Mucosa of stomach (tissue), 1 donor: ENCODE data around the gene CBFA2T3.

ENCODE experiments used
- H3K27me3 ChIP-seq: one replicate; pipeline ENCODE4 v1.7.0; 2013; ENCODE audit warnings: mild to moderate bottlenecking, low read length; ENCODE audit not compliant: control insufficient read depth, insufficient read depth
- H3K36me3 ChIP-seq: one replicate; pipeline ENCODE4 v1.7.0; 2013; ENCODE audit warnings: low read length; ENCODE audit not compliant: control insufficient read depth, insufficient read depth
- H3K4me1 ChIP-seq: one replicate; pipeline ENCODE4 v1.7.0; 2013; ENCODE audit warnings: mild to moderate bottlenecking, low read length; ENCODE audit not compliant: control insufficient read depth, insufficient read depth
- H3K4me3 ChIP-seq: one replicate; pipeline ENCODE4 v1.7.0; 2013; ENCODE audit warnings: low read length
- H3K9ac ChIP-seq: one replicate; pipeline ENCODE4 v1.7.0; 2013; ENCODE audit warnings: mild to moderate bottlenecking, low read length, moderate library complexity
- H3K9me3 ChIP-seq: one replicate; pipeline ENCODE4 v1.7.0; 2013; ENCODE audit warnings: mild to moderate bottlenecking, low read length, moderate library complexity; ENCODE audit not compliant: control insufficient read depth
- donor health status: Pancreatic carcinoma.

CBFA2T3 gene

DNA sequence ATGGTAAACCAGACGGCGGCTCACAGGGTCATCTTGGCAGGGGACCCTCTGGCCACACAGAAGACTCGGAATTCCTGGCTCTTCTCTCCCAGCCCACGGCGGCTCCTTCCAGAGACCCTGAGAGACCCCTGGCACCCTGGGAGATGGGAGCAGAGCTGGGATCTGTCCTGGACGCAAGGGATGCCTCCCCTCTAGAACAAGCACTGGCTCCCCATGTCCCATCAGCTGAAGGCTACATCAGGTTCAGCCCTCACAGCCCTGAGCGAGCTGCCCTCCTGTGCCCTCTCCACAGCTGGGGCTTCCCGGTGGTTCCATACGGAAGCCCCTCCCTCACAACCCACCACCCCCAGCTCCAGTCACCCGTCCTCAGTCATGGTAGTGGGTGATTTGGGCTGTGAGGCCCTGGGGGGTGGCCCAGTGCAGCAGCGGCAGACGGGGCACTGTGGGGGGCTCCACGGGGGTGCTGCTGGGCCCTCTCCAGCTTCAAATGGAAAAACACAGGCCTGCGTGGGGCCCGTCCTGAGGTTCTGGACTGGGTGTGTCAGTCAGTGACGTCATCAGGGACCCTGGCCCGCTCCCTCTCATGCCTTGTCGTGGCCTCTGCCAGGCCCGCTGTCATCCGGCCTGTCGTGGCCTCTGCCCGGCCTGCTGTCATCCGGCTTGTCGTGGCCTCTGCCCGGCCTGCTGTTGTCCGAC lies 13.0 kb upstream of the CBFA2T3 start:
- peaks cover 23% of the 10 kb centered on the region for H3K27me3 ChIP-seq
- no peaks in the 10 kb centered on the region for H3K9me3 ChIP-seq
- H3K9ac ChIP-seq = no peak overlapping the region
- no peaks in the 10 kb centered on the region for H3K36me3 ChIP-seq
- H3K4me1 ChIP-seq = no peaks in the 10 kb centered on the region
- no peak overlapping the region for H3K4me3 ChIP-seq

DNA sequence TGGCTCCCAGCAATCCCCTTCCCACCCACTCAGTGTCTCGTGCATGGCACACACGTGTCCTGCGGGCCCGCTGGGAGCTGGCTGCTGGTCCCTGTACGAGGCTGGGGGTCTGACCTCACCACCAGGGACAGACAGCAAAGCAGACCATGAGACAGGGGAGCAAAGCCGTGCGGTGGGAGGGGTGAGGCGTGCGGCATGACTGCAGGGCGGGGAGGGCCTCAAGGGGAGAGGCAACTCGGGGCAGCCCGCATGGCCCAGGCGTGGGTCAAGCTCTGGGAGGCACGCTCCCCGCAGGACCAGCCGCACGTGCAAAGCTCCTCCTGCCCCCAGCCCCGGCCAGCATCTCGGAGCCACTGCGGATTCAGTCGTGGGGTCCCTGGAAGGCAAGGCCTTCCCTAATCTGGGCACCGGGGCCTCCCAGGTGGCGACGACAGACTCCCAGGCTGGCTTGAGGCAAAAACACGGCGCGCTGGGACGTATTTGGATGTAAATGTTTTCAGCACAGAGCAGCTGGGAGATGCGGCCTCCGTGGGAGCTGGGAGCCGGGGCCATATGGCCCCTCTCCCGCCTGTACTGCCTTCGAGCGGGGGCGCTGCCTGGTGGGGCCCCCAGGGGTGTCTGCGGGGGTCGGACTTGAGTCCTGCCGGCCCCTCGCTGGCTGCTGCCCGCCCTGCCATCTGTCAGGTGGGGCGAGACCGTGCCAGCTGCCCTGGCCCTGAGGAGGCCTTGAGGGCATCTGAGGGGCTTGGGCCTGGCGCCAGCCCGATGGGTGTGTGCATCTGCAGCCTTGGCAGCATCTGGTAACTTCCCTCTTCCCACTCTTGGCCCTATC lies 12.2 kb upstream of the CBFA2T3 start:
- H3K4me3 ChIP-seq = no peak overlapping the region
- no peaks in the 10 kb centered on the region for H3K4me1 ChIP-seq
- H3K36me3 ChIP-seq = no peaks in the 10 kb centered on the region
- H3K9ac ChIP-seq = no peak overlapping the region
- H3K9me3 ChIP-seq = no peaks in the 10 kb centered on the region
- H3K27me3 ChIP-seq = peaks cover 21% of the 10 kb centered on the region

DNA sequence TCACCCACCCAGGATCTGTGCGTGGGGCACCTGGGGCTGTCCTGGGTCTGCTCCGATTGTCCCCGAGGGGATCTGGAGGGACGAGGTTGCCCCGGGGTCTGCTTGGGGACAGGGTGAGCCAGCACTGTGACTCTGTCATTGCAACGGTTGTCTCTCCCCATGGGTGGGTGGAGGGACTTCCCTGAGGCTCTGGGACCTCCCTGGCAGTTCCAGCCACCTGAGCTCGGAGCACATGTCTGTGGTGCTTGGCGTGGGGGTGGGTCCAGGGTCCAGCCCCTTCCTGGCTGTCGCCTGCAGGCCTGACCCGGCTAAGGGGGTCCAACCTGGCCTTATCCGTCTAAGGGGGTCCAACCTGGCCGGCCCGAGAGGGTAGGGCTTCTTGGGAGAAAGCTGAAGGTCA lies 8.5 kb upstream of the CBFA2T3 start:
- H3K36me3 ChIP-seq = no peaks in the 10 kb centered on the region
- H3K4me1 ChIP-seq = no peaks in the 10 kb centered on the region
- H3K9ac ChIP-seq = no peak overlapping the region
- no peak overlapping the region for H3K4me3 ChIP-seq
- H3K9me3 ChIP-seq = no peaks in the 10 kb centered on the region
- H3K27me3 ChIP-seq = peaks cover 6% of the 10 kb centered on the region

DNA sequence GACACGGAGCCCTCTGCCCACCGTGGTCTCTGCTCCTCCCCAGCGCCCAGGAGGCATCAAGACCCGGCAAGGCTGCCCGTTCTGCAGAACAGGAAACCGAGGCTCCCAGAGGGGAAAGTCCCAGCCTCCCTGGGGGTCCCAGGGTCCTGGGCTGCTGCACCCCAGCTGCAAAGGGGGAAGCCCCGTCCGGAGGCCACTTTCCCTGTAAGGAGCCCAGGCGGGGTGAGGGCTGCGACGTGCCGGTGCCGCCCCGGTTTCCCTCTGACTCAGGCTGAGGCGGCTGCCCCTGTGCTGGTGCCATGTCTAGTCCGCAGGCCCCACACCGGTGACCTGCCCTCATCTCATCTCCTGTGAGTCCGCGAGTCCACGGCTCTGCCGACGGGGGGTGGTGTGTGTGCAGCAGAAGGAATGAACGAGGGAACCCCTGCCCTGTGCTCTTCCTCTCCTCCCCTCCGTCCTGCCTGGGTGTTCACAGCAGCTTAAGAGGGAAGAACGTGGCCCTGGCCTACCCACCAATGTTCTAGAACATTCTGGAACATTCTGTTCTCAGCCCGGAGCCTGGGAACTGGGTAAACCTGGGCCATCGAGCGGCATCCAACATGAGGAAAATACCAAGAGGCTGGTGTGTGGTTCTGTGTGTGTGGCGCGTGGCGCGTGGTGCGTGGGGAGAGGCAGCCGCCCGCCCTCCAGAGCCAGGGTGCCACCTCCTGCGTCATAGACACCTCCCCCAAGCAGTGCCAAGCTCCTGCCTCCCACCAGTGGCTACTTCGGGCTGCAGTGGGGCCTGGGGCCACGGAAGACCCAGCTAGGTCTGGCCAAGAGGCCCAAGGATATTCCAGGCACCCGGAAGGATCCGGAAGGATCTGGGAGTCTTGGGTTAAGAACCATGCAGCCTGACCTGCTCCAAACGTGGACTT lies 7.0 kb upstream of the CBFA2T3 start:
- Histone ChIP-seq H3K9me3 (no peaks in the 10 kb centered on the region), H3K4me3 (no peak overlapping the region), H3K9ac (no peak overlapping the region), H3K27me3 (peaks cover 6% of the 10 kb centered on the region), H3K4me1 (no peaks in the 10 kb centered on the region), H3K36me3 (no peaks in the 10 kb centered on the region)

DNA sequence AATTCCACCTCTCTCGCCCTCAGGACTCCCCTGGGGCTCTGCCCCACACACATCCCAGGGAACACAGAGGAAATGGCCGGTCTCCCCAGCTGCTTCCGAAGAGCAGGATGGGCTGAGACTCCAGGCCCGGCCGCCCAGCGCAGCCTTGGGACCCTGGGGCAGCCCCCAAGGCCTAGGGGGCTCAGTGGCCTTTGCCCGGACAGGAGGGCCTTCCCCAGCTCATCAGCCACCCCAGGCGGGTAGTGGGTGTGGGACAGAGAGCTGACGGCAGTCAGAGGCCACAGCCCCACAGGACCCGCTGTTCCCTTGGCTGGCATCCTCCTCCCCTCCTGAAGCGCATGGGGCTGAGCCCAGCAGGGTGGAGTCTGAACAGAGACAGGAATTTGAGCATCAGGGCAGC lies 6.2 kb upstream of the CBFA2T3 start:
- Histone ChIP-seq H3K9ac (no peak overlapping the region), H3K36me3 (no peaks in the 10 kb centered on the region), H3K9me3 (no peaks in the 10 kb centered on the region), H3K27me3 (peaks cover 6% of the 10 kb centered on the region), H3K4me1 (no peaks in the 10 kb centered on the region), H3K4me3 (no peak overlapping the region)

DNA sequence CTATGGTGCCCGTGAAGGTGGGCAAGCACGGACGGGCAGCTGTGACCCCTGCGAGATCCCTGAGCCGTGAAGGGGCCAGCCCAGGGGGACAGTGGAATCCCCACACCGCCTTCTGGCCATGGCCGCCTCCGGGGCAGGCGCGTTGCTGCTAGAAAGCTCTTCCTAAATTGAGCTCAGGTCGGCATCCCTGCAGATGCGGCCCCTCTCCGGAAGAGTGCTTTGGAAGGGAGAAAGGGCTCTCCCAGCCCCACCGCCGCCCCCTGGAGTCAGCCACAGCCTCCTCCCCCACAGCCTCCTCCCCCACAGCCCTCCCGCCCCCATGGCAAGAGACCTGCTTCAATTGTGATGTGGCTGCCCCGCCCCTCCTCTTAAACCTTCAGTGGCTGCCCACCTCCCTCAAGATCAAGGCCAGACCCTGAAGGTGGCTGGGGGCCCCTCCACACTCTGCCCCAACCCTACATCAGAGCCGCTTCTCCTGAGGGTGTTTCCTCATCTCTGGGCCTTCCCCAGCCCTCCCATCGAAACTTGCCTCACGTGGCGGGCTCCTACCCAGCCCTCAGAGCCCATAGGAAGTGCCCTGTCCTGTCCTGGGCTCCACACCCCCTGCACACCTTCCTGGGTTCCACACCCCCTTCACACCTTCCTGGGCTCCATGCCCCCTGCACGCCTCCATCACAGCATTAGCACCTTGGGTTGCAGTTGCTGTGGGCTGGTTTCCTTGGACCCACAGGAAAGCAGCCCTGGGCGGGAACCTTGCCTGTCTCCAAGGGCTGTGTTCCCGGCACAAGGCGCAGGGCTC lies 5.5 kb upstream of the CBFA2T3 start:
- H3K9ac ChIP-seq = no peak overlapping the region
- H3K36me3 ChIP-seq = no peaks in the 10 kb centered on the region
- H3K27me3 ChIP-seq = peaks cover 6% of the 10 kb centered on the region
- no peaks in the 10 kb centered on the region for H3K4me1 ChIP-seq
- H3K4me3 ChIP-seq = no peak overlapping the region
- H3K9me3 ChIP-seq = no peaks in the 10 kb centered on the region

DNA sequence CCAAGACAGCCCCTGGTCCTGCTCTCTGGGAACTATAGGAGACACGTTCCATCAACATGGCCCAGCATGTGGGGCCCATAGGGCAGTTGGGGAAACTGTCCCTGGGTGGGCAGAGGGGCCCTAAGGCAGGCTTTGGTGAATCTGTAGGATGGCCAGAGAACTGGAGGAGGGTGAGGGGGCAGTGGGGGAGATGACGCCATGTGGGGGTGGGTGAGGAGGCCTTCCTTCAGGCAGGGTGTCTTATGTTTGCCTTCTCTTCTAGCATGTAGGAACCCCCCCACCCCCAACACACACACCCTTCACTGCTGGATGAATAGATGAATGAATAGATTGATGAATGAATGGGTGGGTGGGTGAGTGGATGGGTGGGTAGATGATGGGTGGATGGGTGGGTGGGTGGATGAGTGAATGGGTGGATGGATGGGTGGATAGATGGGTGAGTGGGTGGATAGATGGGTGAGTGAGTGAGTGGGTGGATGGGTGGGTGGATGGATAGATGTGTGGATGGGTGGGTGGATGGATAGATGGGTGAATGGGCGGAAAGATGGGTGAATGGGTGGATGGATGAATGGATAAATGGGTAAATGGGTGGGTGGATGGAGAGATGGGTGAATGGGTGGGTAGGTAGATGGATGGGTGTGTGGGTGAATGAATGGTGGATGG lies 2.5 kb upstream of the CBFA2T3 start:
- Histone ChIP-seq H3K27me3 (peaks cover 10% of the 10 kb centered on the region), H3K36me3 (no peaks in the 10 kb centered on the region), H3K9ac (no peak overlapping the region), H3K4me1 (no peaks in the 10 kb centered on the region), H3K9me3 (no peaks in the 10 kb centered on the region), H3K4me3 (no peak overlapping the region)

DNA sequence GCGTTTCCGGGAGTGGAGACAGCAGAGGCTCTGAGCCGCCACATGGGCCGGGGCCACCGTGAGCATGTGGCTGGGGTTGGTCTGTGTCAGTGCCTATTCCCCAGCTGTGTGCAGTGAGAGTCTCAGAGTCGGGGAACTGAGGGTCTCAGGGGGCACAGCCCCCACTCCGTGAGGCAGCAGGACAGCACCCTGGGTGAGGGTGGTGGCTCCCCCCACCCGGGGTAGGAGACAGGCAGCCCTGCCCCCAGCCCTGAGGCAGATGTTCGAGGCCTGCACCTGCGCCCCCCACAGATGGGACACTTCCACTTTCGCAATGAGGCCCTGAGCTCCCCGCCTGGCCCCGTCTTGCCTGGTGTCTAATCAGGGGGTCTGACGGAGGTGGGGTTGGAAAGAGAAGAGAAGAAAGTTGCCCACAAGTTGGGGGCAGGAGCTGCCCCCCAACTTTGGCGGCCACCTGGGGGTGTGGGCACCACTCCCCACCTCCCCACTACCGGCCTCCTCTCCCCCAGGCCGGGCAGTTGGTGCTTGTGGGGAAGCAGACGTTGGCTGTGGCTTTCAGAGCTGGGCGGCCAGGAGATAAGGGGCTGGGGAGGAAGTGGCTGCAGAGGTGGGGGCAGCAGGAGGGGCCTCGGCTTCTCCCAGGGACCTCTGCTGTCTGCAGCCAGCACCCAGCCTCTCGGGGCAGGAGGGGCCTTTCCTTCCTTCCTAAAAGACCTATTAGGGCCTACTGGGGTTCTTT lies 1.8 kb upstream of the CBFA2T3 start:
- Histone ChIP-seq H3K4me3 (no peak overlapping the region), H3K4me1 (no peaks in the 10 kb centered on the region), H3K36me3 (no peaks in the 10 kb centered on the region), H3K9me3 (no peaks in the 10 kb centered on the region), H3K9ac (no peak overlapping the region), H3K27me3 (peaks cover 11% of the 10 kb centered on the region)

DNA sequence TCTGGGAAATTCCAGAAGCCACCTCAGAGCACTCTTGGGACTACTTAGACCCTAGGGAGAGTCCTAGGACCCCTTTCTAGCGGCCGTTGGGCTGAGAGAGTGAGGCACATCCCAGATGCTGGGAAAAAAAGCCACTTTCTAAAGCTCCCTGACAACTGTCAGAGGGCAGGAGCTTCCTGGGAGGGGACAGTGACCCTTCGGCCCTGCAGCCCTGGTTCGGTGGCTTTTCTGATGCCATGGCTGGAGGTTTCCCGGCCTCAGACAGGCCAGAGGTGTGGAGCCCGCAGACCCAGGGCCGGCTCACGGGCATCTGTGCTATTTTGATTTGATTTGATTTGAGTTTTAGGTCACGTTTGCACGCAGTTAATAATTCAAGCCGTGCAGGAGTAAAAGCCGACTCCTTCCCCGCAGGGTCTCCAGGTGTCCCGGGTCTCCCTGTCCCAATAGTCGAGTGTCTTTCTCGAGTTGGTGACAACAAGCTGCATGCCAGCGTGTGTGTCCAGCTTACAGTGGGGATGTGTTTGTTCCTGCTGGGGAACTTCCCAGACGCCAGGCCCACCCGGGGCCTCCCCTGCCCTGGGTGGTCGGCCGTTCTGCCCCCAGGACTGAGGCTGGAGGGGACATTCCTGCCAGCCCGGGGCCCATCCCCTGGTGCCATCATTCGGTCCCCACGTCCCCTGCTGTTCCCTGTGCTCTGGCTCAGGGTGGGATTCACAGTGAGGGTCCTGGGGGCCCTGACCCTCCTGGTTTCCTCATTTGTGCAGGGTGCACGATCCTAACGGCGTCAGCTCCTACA lies 1.0 kb upstream of the CBFA2T3 start:
- H3K9me3 ChIP-seq = no peaks in the 10 kb centered on the region
- H3K9ac ChIP-seq = no peak overlapping the region
- H3K4me1 ChIP-seq = no peaks in the 10 kb centered on the region
- H3K27me3 ChIP-seq = peaks cover 9% of the 10 kb centered on the region
- no peak overlapping the region for H3K4me3 ChIP-seq
- no peaks in the 10 kb centered on the region for H3K36me3 ChIP-seq

DNA sequence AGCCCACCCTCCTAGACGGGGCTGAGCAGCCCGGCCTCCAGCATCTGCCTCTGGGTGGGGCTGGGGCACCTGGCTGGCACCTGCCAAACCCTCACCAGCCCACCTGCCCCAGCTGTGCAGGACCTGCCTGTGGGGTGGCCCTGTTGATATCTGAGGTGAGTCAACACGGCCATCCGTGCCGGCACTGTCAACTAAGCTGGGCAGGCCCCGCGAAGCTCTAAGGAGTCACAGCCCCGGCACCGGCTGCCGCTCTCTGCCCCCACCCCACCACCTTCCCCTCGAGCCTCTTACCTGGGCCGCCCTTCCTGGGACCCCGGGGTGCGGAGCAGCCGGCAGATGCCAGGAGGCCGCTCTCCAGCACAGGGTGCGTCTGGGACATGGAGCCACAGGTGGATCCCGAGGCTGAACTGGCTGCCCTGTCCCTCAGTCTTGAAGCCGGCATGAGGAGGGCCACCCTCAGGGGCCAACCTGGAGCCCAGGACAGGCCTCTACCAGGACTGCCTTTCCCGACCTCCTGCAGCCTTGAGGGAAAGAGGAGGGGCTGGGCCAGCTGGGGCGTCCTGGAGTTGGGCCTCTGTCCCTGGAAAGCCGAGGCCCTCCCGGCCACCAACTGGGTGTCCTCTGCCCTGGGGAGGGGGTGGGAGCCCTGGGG lies 515 bp downstream of the CBFA2T3 start:
- H3K9me3 ChIP-seq = no peaks in the 10 kb centered on the region
- peaks cover 5% of the 10 kb centered on the region for H3K27me3 ChIP-seq
- no peaks in the 10 kb centered on the region for H3K4me1 ChIP-seq
- H3K9ac ChIP-seq = no peak overlapping the region
- no peak overlapping the region for H3K4me3 ChIP-seq
- no peaks in the 10 kb centered on the region for H3K36me3 ChIP-seq
